TTC549 (cell line): ENCODE data around the gene RASAL3.
"Not testable (repeated sequence)": the region's sequence is repeated elsewhere in the genome, so short reads cannot be mapped to it uniquely, and the experiment has no call there.

Experiments used
- FAIRE-seq: peaks from 2 replicates; lab custom pipeline; 2012; peaks lifted over from hg19 to GRCh38; lab: Jason Lieb, UNC

RASAL3 gene

DNA sequence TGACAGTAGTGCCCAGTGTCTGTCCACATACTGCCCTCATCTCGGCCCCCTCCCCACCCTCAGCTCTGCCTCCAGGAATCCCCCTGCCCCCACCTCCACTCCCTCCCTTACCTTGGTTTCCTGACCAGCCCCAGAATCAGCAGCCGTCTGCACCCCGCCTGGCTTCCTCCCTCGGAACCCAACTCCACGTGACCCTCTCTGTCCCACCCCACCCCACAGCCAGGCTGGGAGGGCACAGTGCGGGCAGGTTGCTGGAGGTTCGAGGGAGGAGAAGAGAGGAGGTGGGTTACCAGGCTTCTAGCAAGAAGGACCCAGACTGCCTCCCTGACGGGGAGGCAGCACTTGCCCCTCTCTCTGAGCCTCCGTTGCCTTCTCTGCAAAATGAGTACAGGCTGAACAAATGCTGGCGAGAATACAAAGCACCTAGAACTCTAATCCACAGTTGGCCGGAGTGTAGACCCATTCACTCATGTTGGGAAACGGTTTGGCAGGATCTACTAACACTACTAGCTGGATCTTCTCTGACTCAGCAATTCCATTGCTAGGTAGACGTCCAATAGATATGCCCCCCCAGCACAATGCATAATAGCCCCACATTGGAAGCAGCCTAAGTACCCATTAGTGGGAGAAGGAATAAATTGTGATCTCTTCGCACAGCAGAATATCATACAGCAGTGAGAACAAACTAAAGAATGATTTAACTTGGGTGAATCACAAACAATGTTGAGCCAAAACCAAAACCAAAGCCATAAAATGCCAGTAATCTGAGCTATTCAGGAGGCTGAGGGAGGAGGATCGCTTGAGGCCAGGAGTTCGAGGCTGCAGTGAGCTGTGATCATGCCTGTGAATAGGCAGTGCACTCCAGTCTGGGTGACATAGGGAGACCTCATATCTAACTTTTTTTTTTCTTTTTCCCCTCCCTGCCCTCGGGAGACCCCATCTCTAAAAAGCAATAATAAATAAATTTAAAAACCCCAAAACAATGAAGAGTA lies at the start of gene RASAL3:
Gene RASAL3, minus strand, starts transcription at position 151 of the 992 bp plus-strand sequence. CDS start 186 bp downstream, outside the sequence.
- no peak for FAIRE-seq

DNA sequence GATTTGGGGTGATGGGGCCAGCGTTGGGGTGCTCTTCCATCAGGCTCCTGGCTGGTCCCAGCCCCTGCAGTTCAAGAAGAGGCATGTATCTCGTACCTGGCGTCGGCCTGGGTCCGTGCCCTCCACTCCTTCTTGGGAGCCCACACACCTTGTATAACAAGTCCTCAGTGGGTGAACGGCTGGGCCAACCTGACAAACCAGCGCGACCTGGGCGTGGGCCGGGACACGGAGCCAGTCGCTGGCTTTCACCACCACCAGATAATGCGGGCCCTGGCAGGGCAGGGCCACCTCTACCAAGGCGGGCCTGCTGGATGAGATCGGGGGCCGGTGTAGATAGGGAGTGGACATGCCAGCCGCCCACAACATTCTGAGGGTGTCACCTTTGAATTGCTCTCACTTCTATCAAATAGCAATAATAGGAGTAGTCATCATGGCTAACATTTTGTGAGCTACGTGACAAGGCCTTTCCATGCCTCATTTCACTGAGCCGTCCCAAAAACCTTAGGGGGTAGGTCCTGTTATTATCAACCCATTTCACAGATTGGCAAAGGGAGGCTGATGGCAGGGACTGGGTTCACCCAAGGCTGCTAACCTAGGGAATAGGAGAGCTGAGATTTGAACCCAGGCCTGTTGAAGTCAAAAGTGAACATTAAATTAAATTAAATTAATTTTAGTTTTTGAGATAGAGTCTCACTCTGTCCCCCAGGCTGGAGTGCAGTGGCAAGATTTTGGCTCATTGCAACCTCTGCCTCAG lies 47.5 kb upstream of the RASAL3 start:
- no peak for FAIRE-seq

DNA sequence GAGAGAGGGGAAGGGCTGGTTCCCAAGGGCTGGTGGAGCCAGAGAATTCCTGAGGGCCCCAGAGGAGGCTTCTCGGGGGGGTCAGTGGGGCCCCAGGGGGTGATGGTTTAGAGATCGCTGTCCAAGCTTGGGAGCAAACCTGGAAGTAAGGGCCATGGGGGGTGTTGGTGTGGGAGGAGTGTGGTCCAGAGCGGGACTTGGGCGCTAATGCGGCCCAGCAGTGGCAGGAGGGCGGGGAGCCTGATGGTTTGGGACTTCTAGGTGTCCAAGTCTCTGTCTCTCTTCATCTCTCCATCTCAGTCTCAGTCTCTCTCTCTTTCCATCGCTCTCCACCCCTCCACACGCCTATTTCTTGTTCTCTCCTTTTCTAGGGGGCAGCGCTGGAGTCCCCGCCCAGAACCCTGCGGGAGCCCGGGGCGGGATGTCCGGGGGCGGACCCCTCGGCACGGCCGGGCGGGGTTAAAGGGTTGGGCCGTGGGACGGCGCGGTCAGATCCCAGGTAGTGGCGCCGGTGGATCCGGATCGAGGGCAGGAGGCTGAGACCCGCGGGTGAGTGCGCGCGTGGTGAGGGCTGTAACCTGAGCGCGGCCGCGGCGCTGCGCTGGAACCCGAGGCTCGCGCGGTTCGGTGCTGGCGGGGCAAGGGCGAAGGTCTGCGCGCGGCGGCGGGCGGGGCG lies 43.8 kb upstream of the RASAL3 start, which contains the start of gene CYP4F22:
Gene CYP4F22, plus strand, starts transcription at position 491 of the 676 bp plus-strand sequence. CDS start 16,812 bp downstream, outside the sequence.
- FAIRE-seq = no peak

DNA sequence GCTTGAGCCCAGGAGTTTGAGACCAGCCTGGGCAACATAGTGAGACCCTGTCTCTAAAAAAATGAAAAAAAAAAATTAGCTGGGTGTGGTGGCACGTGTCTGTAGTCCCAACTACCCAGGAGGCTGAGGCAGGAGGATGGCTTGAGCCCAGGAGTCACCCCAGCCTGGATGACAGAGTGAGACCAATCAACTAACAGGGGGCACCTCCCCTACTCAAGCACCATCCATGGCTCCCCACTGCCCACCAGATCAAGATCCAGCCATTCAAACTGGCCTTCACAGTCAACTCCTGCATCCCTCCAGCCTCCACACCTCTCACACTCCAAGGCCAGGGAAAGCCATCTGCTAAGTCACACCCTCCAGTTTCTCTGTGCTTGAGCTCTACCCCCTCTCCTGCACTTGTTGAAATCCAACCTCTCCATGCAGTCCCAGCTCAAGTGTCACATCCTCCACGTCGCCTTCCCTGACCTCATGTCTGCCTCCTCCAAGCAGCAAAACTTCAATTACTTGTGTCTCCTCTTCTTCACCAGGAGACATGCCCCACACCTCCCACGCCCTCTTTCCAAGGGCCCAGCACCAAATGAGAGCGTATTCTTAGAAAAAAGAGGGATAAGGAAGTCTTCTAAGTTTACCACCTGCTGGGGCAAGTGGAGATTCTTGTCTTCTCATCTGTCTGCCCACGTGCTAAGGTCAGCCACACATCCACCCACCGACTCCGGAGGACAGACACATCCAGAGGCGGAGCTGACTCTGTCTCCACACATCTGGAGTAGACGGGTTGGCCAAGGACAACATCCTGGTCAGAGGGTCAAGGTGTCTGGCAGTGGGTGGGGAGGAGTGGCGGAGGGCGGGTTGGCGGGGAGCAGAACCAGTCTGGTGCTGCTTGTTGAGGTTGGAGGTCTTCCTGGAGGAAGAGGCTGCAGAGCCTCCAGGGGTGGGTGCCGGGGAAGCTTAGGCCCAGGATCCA lies 43.0 kb upstream of the RASAL3 start:
- no peak for FAIRE-seq

DNA sequence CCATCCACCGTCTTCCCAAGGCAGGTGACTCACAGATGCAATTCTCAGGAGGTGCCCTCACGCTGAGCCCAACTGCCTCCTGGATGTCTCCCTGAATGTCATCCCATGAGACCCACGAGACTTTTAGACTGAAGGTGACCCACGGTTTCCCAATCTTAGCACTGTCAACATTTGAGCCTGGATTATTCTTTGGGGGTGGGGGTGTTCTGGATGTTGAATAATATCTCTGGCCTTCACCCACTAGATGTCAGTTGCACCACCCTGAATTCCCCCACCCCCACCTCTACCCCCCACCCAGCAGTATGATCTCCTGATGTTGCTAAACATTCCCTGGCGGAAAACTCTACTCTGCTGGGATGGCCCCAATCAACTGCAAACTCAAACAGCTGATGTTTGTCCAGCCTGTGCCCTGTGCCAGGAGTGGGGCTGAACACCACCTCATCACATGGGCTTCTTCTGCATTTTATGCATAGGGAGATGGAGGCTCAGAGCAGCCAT lies 41.8 kb upstream of the RASAL3 start:
- no peak for FAIRE-seq

DNA sequence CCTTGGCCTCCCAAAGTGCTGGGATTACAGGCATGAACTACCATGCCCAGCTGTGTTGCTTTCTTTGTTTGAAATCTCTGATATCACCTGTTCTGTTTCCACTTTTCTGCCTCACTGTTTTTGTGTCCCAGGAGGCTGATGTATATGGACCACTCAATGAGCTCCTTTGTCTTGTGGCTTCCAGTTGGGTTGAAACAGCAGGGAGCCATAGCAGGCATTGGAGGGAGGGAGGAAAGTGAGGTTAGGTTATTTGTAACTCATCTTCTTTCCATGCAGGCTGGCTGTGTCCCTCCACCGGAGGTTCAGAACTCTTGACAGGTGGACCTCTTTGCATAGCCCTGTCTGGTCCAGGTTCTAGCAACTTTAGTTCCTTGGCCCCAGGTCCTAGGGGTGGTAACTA lies 37.9 kb upstream of the RASAL3 start:
- no peak for FAIRE-seq

DNA sequence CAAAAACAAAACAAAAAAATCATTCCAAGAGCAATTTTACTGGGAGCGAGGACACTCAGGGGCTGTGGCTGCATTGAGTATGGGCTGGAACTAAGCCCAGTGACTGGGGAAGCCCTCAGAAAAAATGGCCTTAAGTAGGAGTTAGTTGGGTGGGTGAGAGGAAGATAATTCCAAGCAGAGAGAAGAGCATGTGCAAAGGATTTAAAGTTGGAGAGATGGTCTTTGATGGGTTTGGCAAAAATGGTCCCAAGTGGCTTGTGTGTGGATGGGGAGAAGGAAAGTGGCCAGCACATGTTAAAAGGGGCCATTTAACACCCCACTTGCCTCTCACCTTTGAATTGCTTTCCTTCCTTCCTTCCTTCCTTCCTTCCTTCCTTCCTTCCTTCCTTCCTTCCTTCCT lies 37.3 kb upstream of the RASAL3 start:
- FAIRE-seq = no peak

DNA sequence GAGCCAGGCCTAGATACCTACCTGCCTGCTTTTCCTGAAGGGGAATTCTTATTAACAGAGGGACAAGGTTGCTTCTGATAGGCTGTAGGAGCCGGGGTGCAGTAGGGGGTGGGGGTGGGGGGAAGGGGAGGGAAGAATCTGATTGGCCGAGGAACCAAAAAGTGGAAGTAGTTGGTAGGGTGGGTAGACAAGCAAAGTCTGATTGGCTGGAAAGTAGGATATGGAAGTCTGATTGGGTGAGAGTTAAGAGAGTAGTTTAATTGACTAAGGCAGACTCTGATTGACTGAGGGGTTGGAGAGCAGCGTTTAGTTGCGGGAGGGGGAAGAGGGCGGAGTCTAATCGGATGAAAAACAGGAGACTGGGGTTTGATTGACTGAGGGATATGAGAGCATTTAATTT lies 34.6 kb upstream of the RASAL3 start:
- FAIRE-seq = no peak

DNA sequence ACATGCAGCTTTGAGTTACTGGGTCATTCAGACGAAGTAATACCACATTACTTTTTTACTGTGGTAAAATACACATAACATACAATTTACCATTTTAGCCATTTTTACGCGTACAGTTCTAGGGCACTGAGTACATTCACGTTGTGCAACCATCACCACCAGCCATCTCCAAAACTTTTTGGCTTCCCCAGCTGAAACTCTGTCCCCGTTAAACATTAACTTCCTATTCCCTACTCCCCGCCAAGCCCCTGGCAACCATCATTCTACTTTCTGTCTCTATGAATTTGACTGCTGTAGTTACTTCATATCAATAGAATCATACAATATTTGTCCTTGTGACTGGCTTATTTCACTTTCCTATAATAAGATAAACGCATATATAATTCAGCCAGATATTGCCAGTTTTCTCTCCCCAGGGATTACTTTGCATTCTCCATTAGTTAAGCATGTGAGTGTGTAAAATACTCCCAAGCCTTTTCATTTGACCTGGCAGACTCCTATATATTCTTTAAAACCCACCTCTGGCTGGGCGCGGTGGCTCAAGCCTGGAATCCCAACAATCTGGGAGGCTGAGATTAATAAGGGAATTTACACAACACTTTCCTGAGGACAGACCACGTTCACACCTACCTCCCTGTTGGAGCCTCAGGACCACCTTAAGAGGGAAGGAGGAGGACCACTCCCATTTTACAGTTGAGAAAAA lies 34.0 kb upstream of the RASAL3 start:
- no peak for FAIRE-seq

DNA sequence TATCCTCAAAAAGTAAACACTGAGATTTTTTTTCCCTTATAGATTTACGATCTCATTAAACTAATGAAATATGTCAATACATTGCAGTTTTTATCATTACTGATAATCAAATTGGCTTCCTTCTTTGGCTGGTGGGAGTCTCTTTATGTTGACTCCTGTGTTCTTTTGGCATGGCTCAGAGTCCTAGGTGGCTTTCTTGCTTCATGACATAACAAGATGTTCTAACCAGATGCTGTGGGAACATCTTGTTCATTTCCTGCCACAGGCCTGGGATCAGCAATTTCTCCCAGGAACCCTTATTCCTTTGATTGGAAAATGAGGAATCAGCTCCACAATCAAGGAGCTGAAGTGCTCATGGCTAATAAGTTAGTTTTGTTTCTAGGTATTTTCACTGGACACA lies 30.8 kb upstream of the RASAL3 start:
- no peak for FAIRE-seq

DNA sequence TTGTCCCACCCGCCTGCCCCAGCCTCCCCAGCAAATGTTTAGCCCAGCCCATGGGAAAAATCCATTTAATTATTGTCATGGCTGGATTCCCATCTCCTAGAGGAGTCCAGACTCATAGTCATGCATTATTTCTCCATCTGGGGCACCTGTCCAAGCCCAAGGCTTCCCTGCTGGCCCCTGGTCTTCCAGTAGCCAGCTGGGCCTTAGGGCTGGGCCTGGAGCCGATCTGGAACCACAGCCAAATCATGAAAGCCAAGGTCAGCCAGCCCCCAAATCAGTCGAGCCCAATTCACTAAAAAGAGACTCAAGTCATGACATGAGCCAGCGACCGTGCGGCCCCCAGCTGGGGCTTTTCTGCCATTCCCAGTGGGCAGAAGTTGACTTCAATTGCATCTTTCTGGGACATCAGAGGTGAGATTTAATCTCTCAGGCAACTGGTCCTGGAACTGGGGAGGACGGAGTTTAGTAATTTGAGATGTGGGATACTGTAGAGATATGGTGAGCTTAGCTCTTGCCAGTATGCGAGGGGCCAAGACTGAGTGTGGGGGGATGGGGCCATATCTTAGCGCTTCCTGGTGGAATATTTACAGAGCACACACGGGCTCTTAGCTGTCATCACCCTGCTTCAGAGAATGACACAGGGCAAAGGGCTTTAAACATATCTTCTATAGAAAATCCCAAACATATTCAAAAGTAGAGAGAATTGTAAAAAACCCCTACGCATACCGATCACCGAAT lies 24.3 kb upstream of the RASAL3 start:
- FAIRE-seq = no peak

DNA sequence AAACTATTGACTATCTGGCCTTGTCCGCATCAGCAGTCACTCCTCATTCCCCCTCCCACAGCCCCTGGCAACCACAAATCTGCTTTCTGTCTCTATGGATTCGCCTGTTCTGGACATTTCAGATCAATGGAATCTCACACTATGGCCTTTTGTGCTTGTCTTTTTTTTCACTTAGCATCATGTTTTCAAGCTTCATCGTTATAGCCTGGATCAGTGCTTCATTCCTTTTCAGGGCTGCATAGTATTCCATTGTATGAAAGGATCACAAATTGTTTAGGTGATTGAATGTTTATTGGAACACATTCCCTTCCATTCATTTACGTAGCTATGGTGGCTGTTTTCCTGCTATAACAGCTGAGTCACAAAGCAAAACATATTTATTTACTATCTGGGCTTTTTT lies 22.7 kb upstream of the RASAL3 start:
- no peak for FAIRE-seq

DNA sequence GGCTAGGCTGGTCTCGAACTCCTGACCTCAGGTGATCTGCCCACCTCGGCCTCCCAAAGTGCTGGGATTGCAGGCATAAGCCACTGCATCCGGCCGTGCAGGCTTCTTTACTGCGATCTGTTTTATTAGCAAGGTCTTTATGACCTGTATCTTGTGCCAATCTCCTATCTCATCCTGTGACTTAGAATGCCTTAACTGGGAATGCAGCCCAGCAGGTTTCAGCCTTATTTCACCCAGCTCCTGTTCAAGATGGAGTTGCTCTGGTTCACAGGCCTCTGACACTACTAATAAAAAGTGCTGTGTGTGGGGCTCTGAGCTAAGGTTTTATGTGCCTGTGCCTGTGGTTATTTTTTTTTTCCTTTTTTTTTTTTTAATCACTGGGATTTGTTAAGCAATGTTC lies 21.4 kb upstream of the RASAL3 start:
- not testable (repeated sequence) for FAIRE-seq

DNA sequence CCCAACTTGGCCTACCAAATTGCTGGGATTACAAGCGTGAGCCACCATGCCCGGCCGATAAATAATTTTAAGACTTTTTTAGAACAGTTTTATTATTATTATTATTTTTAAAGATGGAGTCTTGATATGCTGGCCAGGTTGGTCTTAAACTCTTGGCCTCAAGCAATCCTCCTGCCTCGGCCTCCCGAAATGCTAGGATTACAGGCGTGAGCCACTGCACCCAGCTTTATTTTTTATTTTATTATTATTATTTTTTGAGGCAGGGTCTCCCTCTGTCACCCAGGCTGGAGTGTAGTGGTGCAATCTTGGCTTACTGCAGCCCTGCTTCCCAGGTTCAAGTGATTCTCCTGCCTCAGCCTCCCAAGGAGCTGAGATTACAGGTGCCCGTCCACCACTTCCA lies 16.7 kb upstream of the RASAL3 start:
- FAIRE-seq = not testable (repeated sequence)

DNA sequence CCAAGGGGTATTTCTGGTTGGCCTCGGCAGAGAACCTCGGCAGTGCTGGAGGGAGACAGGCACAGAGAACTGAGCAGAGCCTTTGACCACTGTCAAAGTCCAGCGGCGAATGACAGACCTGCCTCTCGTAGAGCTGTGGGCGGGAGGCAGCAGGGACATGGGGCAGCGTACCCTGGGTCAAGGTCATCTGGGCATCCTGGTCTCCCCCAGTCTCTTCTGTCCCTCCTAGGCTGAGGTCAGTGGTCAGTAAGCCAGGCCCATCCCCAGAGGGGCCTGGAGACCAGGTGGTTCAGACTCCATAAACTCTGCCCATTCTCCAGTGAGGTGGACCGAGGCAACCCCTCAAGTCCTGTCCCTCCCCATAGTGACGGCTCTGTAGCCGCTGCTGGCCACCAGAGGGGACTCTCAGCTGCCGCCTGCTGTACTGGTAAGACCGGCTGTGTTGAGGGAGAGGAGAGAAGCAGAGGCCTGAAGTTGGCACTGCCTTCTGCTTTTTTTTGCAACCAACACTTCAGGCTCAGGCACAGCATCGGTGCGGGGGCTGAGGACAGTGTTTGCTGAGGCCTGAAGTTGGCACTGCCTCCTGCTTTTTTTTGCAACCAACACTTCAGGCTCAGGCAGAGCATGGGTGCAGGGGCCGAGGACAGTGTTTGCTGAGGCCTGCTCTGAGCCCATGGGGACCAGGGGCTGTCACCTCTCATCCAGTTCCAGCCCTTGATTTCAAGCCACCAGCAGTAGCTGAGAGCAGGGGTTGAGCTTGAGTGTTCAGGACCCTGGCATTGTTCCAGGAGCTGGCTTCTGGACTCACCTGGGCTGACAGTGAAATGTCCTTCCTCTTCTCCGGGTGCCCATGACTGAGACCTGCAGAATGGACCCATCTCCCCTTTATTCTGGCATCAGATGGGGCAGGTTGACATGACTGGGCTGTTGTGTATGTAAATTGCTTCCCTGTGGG lies 15.3 kb upstream of the RASAL3 start, which contains the start of gene PGLYRP2:
Gene PGLYRP2, minus strand, starts transcription at position 111 of the 955 bp plus-strand sequence. CDS start 130 bp downstream, outside the sequence.
- no peak for FAIRE-seq

DNA sequence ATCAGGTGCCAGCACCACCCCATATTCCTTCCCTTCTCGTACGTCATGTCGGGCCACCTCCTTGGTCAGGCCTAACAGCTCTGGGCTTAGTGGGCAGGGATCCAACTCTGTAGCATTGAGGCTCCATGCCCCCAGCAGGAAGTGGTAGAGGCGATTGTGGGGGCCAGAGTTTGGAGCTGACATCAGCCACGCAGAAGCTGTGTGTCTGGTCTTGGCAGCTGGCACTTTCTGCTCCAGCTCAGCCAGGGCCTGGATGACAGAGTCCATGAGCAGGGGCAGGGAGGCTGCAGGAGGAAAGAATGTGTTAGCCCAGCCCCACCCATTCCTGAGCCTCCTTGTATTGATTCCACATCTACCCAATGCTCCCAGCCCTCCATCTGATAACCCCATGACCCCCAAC lies 12.0 kb upstream of the RASAL3 start:
- no peak for FAIRE-seq

DNA sequence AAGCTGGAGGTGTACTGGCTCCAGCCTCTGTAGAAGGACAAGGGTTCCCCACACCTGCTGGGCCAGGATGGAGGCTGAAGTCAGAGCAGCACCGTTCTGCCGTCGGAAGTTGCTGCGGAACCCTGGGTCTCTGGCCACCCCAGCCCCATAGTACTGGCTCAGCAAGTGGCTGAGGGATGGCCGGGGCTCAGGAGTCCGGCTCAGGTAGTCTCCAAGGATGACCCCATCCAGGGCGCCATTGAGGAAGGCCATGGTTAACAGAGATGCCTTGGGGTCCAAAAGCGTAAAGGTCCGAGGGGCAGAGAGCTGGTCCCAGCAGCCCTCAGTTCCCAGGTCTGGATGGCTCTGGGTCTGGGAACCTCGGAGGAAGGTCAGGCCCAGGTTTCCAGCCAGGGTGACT lies 11.3 kb upstream of the RASAL3 start:
- no peak for FAIRE-seq

DNA sequence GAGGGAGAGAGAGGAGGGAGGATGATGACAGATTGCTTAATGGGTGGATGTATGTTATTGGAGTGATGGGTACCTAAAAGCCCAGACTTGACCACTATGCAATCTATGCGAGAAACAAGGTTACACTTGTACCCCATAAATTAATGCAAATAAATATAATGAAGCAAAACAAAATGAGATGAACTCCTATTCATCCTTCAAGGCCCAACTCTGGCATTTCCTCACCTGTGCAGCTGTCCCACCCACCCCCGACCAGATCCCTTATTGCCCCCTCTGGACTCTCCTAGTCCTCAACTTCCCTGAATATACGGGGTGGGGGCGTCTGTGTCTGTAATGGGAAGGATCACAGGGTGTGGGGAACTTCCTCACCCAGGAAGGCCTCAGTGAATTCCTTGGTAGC lies 10.8 kb upstream of the RASAL3 start:
- no peak for FAIRE-seq
